Left renal pelvis (tissue), 4 donors: Measurements from ENCODE around the gene GTPBP2. TPM values are rescaled to one million over a fixed set of nuclear protein-coding genes. Genes with fewer than 3 reads are reported as not detected.
"Not testable (repeated sequence)": the region's sequence is repeated elsewhere in the genome, so short reads cannot be mapped to it uniquely, and the experiment has no call there.

Experiments
- DNase-seq, 4 donors: peaks; one replicate each; pipeline ENCODE4 v3.0.0-alpha.2; 2013; ENCODE audit warnings: low read depth in 4 of 4, low spot score in 3 of 4
- polyA plus RNA-seq, 4 donors: library from polyadenylated mRNA; unstranded; fragments of 120-200 nt; gene quantifications; one replicate each; pipeline ENCODE4 v1.2.1, GENCODE V29; 2013; ENCODE audit not compliant: insufficient read length in 4 of 4

The GTPBP2 gene
- polyA plus RNA-seq, 4 donors, result 41.1 to 60.9 (median 50.4) TPM

DNA sequence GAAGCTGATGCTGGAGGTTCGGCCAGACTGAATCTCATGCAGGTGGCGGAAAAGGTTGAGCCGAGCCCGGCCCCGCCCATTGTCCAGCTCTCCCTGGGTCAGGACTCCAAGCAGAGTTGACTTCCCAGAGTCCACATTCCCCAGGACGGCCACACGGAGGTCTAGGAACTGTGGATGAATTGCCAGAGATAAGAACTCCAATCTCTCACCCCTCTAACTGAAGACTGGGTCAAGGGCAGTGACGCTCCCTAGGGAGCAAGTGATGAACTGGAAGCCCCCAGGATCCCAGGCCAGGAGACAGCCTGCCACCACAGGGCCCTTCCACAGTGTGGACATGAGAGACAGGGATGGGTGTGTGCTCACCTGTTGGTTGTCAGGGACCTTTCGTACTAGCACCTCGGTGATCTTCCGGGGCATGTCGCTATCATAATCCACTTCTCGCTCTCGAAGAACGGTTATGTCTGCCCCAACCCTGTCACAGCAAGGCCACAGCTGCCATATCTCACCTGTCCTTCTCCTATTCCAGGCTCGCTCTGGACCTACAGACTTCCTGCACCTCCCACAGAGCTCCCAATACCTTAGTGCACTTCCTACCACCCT, 3.6 kb downstream of the GTPBP2 start:
- no peak for DNase-seq

DNA sequence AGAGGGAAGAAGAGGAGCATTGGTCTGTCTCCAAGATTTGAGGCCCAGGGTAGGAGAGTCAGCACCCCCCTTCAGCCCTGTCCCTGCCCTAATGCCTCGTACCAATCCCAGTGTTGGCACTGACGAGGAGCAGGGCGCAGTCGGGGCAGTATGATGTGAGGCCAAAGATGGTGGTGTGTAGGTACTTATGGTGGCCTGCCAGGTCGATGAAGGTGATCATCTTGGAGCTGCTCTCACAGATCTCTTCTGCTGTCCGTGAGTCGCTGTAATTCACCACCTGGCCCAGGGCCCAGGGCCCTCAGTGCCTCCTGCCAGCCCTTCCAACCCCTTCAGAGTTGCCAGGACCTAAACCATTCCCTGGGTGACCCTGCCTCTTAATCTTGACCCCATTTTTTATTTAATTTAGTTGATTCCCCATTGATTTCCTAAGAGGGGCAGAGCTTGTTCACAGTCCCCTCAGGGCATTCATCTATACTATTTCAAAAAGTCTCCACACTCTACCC, 4.2 kb downstream of the GTPBP2 start:
- no peak for DNase-seq

DNA sequence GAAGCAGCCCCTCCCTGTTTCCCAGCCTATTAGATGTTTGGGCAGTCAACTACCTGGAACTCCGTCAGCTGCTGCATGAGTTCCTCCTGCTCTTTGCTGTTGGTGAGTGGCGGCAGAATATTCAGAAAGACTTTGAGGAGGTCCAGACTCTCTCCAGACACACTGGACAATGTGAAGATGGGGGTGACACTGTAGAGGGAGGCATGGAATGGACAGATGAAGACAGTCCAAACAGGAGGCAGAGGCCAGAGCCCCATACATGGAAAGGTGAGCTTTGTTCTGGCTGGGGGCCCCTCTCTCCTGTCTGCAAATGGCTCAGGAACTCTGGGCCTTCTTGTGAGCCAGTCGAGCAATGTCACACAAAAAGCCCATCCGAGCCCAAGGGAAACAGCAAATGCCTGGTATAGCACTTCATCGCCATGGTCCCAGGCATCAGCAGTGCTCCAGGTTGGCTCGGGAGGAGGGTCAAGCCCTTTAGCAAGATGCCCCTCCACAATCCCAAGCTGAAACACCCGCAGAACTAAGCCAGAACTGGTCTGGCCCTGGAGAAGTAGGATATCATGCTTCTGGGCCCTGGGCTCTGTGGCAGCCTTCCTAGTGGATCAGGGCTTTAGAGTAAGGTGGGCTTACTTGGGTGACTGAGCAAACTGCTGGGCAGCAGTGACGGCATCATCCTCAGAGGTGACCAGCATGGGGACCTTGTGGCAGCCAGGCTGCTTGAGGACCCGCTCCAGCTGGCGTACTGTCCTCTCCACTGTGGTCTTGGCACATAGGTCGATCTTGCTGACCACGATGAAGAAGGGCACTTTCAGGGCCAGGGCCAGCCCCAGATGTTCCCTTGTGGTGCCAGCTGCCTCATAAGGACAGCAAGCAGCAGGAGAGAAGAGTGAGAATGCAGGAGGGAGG, 4.9 kb downstream of the GTPBP2 start:
- no peak for DNase-seq

DNA sequence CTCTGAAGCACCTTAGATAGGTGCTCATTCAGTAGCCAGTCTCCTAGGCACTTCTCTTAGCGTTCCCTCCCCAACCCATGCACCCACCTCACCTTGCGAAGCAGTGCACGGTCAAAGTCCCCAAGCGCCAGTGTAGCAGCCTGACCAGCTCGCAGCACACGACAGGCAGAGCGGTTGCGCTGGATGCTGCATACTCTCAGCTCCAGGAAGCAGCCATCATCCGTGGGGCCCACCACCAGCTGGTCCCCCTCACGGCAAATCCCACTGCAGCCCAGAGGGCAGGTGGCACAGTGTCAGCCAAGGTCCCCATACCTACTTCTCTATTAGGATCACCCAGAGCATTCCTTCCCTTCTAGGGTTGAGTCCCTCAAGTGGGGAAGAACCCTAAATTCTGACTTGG, 6.5 kb downstream of the GTPBP2 start:
- DNase-seq, result no peak

DNA sequence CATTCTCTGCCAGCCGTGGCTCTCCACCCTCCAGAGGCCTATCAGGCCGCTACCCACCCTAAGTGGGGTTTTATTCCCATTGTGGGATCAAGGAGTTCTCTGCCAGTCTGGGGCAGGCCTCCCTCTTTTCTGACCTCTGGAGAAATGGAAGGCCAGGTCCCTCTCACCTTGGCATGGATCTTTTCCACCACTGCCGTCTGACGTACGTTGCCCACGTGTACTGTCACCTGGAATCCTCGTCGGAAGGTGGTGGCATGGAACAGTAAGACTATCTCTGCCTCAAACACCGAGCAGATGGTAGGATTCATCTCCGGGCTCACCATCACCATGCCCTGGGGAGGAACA, 7.3 kb downstream of the GTPBP2 start:
- DNase-seq, result no peak

DNA sequence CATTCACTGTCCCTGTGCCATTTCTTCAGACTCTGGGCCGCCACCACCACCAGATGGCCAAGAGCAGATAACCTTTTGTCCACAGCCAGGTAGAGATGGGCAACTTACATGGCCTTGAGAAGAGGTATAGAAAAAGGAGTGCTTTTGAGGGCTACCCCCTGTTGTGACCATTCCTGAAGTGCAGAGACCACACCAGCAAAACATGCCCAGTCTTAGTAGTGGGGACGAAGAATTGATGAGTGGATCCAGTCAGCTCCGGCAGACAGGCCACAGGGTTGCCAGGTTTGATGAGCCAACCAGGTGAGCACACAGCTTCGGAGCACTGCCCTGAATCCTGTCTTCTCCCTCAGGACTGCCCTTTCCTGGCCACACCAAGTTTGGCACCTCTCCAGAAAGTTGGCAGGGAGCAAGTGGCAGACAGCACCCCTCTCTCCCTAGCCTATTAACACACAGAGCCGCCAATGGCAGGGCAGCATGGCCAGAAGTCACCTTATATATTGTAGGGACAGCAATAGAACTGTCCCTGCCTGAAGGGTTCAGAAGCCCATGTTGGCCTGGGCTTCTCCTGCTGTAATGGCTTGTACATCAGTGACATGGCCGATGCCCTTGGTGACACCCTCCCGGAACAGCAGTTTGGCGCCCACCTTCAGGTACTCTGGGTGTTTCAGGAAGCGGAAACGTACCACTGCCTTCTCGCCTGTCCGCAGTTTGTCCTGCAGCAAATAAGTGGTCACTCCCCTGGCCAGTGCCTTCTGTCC, 7.8 kb downstream of the GTPBP2 start:
- DNase-seq, result no peak

DNA sequence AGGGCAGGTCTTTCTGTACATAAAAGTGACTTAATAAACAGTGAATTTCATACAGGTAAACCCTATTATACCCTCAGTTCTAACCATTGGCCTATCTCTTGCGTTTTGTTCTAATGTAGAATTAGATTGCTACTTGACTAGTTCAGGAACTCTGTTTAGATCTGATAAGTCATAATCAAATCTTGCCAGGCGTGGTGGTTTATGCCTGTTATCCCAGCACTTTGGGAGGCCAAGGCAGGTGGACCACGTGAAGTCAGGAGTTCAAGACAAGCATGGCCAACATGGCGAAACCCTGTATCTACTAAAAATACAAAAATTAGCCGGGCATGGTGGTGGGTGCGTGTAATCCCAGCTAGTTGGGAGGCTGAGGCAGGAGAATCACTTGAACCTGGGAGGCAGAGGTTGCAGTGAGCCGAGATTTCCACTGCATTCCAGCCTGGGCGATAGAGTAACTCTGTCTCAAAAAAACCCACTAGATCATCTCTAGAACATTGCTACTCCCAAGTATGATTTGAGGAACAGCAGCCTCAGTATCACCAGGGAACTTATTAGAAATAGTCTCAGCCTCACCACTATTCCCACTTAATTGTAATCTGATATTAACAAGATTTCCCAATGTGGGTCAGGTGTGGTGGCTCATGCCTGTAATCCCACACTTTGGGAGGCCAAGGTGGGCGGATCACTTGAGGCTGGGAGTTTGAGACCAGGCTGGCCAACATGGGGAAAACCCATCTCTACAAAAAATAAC, 12.2 kb downstream of the GTPBP2 start:
- DNase-seq, result no peak

DNA sequence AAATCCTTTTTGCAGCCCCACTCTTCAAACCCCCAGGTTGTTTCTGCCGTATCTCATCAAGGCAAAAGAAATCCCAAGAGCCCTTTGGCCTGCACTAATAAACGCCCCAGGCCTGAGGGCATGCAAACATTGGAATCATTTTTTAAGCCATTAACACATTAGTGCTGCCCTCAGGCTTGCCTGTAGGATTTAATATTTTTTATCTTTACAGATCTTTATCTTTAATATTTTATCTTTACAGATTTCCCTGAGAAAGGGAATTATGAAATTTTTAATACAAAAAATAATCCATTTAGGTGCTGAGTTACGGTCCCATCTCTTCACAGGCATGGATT, 14.7 kb downstream of the GTPBP2 start:
- no peak for DNase-seq

DNA sequence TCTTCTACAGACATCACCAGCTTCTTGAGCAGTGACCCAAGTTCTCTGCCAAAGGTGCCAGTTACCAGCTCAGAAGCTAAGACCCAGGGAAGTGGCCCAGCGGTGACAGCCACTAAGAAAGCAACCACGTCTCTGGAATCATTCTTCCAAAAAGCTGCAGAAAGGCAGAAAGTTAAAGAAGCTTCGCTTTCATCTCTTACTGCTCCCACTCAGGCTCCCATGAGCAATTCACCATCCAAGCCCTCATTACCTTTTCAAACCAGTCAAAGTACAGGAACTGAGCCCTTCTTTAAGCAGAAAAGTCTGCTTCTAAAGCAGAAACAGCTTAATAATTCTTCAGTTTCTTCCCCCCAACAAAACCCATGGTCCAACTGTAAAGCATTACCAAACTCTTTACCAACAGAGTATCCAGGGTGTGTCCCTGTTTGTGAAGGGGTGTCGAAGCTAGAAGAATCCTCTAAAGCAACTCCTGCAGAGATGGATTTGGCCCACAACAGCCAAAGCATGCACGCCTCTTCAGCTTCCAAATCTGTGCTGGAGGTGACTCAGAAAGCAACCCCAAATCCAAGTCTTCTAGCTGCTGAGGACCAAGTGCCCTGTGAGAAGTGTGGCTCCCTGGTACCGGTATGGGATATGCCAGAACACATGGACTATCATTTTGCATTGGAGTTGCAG, 15.2 kb downstream of the GTPBP2 start:
- no peak for DNase-seq

DNA sequence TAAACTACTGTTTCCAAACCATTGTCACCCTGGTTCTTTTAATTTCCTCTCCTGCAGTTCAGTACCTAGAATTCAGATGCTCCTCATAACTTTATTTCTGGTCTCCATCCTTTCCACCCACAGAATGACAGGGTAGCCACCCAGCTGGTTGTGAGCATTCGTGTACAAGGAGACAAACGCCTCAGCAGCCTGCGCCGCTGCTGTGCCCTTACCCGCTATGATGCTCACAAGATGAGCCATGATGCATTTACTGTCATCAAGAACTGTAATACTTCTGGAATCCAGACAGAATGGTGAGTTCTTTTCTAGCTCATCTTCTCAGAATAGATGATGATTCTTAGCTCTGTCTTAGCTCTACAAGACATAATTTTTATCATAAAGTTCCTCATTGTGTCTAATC, 18.6 kb downstream of the GTPBP2 start:
- DNase-seq, result no peak

DNA sequence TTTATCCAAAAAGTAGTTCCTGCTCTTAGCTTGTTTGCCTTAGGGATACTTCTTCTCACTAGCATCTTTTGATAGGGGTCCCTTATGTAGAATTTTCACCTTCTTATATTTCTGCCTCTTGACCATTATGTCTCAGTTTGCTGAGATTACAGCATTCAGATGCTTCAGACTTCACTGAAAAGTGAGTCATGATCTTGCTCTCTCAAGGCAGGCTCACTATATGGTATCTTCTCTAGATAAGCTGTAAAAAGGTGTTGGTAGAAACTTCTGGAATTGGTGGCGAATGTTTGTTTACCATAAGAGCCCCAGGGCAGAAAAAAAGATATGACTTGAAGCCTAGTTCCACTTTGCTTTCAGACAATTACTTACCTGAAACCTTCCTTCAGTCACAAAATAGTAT, 19.7 kb downstream of the GTPBP2 start:
- DNase-seq, result no peak

DNA sequence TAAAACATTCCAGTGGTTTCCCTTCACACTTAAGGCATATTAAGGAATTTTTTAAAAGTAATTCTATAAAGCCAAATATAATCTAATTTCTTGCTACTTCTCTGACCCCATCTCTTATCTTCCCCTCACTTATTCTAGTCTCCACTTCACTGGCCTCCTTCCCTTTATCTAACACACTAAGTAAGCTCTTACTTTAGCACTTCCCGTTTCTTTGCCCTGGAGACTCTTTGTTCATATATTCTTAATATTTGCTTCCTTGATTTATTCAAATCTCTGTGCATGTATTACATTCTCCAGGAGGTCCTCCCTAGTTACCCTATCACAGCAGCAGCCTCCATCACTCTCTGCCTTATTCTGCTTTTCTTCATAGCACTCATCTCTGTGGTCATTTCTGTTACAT, 20.3 kb downstream of the GTPBP2 start:
- DNase-seq, result no peak

DNA sequence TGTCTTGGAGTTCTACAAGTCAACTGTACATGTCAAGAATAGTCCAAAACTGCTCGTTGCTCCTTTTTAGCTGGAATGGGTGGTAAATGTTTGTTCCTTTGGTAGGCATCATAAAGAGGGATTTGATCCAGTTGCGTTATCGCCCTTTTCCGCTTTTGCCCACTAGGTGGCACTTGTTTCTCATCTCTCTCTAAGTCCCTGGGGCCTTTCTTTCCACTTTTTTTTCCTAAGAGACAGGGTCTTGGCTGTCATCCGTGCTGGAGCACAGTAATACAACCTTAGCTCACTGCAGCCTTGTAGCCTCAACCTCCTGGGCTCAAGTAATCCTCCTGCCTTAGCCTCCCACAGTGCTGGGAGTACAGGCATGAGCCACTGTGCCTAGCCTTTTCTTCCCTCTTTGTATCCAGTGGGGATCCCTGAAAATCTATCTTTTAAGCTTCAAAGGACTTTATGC, 20.7 kb downstream of the GTPBP2 start:
- DNase-seq, result peak; percentile 48 to 70 (median 59)

DNA sequence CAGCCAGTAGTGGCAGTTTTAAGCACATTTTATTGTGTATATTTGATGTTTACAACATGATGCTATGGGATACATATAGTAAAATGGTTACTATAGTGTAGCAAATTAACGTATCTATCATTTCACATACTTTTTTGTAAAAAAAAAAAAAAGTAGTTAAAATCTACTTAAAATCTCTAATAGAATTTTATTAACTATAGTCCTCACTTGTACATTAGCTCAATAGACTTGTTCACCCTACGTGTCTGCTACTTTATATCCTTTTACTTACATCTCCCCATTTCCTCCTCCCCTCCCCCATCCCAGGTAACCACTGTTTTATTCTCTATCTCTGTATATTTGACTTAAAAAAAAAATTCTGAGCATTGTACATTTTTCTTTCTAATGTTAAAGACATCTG, 23.0 kb downstream of the GTPBP2 start:
- no peak for DNase-seq

DNA sequence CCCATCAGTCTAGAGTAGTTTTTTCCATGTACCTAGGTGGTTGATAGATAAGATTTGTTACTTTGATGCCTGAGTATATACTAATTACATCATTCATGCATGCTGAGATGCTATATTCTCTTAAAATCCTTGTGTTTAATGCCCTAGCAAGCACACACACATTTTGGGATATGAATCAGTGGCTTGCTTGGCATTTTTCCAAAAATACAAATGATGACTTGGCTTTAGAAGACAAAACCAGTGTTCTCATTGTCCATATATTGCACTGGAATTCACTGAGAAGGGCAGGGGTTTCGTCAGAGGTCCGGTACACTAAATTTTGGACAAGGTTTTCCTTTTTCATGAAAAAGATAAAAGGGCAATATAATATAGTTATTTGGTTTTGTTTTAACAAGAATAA, 24.9 kb downstream of the GTPBP2 start:
- DNase-seq, result no peak

DNA sequence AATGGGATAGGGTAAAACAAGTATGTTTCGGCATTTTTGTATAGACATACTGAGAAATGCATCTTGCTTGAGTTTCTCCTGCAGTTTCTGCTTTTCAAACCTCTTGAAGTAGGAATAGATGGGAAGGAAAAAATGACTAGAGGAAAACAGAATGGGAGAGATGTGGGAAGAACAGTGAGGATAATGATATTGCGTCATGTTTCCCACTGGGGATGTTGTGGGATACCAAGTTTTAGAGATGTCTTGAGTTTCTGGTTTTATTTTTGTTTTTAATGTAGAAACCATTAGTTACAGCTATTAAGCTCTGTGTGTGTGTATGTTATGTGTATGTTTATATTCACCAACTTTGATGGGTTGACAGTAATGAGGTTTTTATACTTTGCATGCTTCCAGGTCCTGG, 28.5 kb downstream of the GTPBP2 start:
- no peak for DNase-seq

DNA sequence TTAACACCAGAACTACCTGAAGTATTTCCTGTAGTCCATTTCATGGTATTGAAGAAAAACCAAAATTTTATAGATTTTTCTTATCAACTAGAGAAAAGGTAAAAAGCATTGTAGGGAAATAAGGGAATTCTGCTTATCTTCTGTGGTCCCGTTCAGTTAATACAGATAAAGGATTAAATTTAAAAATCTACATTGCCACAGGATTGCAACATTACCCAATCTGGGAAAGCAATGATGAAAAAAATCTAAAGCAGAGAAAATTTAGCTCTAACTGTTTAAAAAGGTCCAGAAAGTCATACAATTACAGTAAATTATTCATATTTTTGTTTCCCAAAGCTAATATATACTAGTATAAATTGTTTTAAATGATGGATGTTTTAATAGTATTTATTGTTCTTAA, 35.1 kb downstream of the GTPBP2 start:
- DNase-seq, result no peak

DNA sequence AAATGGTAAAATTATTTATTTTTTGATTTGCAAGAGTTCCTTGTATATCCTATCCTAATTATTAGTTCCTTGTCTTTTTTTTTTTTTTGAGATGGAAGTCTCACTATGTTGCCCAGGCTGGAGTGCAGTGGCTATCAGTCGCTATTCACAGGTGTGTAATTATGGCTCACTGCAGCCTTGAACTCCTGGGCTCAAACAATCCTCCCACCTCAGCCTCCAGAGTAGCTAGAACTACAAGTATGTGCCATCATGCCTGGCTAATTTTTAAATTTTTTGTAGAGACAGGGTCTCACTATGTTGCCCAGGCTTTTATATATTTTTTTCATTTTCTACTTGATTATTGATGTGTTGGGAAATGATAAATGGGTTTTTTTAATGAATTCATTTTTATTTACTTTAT, 39.5 kb downstream of the GTPBP2 start:
- not testable (repeated sequence) for DNase-seq

DNA sequence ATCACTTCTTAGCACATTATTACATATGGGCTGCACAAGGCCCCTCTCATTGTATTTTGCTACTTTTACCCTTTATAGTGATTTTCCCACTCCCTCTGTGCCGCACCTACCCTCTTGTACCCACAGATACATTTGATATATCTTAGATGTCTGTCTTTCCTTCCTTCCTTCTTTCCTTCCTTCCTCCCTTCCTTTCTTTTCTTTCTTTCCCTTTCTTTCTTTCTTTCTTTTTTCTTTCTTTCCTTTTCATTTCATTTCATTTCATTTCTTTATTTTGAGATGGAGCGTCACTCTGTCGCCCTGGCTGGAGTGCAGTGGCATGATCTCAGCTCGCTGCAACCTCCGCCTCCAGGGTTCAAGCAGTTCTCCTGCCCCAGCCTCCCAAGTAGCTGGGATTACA, 40.9 kb downstream of the GTPBP2 start:
- no peak for DNase-seq

DNA sequence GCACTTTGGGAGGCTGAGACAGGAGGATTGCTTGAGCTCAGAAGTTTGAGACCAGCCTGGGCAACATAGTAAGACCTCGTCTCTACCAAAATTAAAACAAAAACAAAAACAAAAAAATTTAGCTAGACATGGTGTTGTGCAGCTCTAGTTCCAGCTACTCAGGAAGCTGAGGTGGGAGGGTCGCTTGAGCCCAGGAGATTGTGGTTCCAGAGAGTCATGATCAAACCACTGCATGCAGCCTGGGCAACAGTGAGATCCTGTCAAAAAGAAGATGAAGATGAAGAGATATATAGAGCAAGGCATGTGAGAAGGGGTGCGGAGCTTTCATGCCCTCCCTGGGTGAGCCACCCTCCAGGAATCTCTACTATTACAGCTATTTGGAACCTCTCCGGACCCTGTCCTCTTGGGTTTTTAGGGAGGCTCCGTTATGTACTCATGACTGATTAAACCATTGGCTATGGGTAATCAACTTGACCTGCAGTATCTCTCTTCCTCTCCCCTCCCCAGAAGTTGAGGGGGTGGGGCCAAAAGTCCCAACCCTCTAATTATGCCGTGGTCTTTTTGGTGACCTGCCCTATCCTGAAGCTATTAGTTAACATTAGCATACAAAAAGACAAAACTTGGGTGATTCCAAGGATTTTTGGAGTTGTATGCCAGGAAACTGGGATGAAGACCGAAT, 44.0 kb downstream of the GTPBP2 start:
- no peak for DNase-seq
